HEK293 (cell line): ENCODE data around the gene ABCB9.
A peak's percentile ranks its signal among the peaks of the same experiment; 100 is the strongest.

ENCODE experiments used
- CTCF ChIA-PET: fragments of 350-600 bp; formaldehyde crosslinking; extraction: SDS; loops from one replicate; lab custom pipeline; 2021; ENCODE audit warnings: antibody characterized with exemption; lab: Yijun Ruan, JAX
- POLR2A ChIA-PET: fragments of 300-600 bp; formaldehyde crosslinking; extraction: SDS; loops from one replicate; lab custom pipeline; 2020; ENCODE audit warnings: antibody characterized with exemption, inconsistent platforms; lab: Yijun Ruan, JAX
- H3K27ac ChIP-seq: fragments of 200-500 bp; sonication (Bioruptor generic); 2 replicates; pipeline ENCODE4 v1.5.1; 2014; ENCODE audit warnings: low read depth, low read length, control low read depth, inconsistent platforms; ENCODE audit errors: extremely low read depth
- H3K36me3 ChIP-seq, 2 experiments: fragments of 200-500 bp in 1 of 2; sonication (Bioruptor generic) in 1 of 2; 1 replicate in 1 of 2; 2 replicates in 1 of 2; pipeline ENCODE4 v1.5.1; 2014 to 2017; ENCODE audit warnings: inconsistent platforms in 2 of 2, low read length in 2 of 2; ENCODE audit not compliant: control insufficient read depth in 2 of 2, insufficient read depth in 1 of 2
- H3K4me1 ChIP-seq: fragments of 200-500 bp; sonication (Bioruptor generic); 2 replicates; pipeline ENCODE4 v1.5.1; 2014; ENCODE audit warnings: mild to moderate bottlenecking, low read length, inconsistent platforms; ENCODE audit not compliant: control insufficient read depth, insufficient read depth
- H3K4me3 ChIP-seq: 2 replicates; pipeline ENCODE4 v1.5.1; 2011; ENCODE audit warnings: low read depth, mild to moderate bottlenecking, control low read depth, low read length, moderate library complexity
- H3K9me3 ChIP-seq: fragments of 200-500 bp; sonication (Bioruptor generic); 2 replicates; pipeline ENCODE4 v1.5.1; 2014; ENCODE audit warnings: low read depth, low read length, inconsistent platforms; ENCODE audit not compliant: control insufficient read depth, insufficient read depth
- CTCF ChIP-seq: fragments of 450-650 bp; formaldehyde crosslinking; IDR thresholded peaks from 2 replicates; pipeline ENCODE4 v1.5.1; 2016; ENCODE audit warnings: missing biosample characterization, missing genetic modification characterization
- GLIS2 ChIP-seq: fragments of 450-650 bp; formaldehyde crosslinking; IDR thresholded peaks from 2 replicates; pipeline ENCODE4 v1.5.1; 2016; ENCODE audit warnings: missing biosample characterization, missing genetic modification characterization
- HOXC10 ChIP-seq: sonication (generic); formaldehyde crosslinking; IDR thresholded peaks from 2 replicates; pipeline ENCODE4 v1.8.1; 2023; ENCODE audit warnings: mild to moderate bottlenecking, missing genetic modification reagents
- KLF9 ChIP-seq: fragments of 450-650 bp; formaldehyde crosslinking; IDR thresholded peaks from 2 replicates; pipeline ENCODE4 v1.5.1; 2016; ENCODE audit warnings: missing biosample characterization, missing genetic modification characterization, low read depth
- PRDM4 ChIP-seq: fragments of 450-650 bp; formaldehyde crosslinking; IDR thresholded peaks from 2 replicates; pipeline ENCODE4 v1.5.1; 2017; ENCODE audit warnings: missing biosample characterization, missing genetic modification characterization
- ZBTB20 ChIP-seq: fragments of 450-650 bp; formaldehyde crosslinking; IDR thresholded peaks from 2 replicates; pipeline ENCODE4 v1.5.1; 2016; ENCODE audit warnings: missing biosample characterization, missing genetic modification characterization
- ZBTB44 ChIP-seq: fragments of 450-650 bp; IDR thresholded peaks from 2 replicates; pipeline ENCODE4 v1.5.1; 2018; ENCODE audit warnings: missing biosample characterization, mild to moderate bottlenecking, missing genetic modification characterization
- ZBTB49 ChIP-seq: fragments of 450-650 bp; formaldehyde crosslinking; IDR thresholded peaks from 2 replicates; pipeline ENCODE4 v1.5.1; 2016; ENCODE audit warnings: missing biosample characterization, missing genetic modification characterization, low read depth
- ZFHX2 ChIP-seq: fragments of 450-650 bp; formaldehyde crosslinking; conservative IDR thresholded peaks from 2 replicates; pipeline ENCODE4 v1.5.1; 2016; ENCODE audit warnings: missing biosample characterization, missing genetic modification characterization
- ZFP41 ChIP-seq: fragments of 450-650 bp; formaldehyde crosslinking; IDR thresholded peaks from 2 replicates; pipeline ENCODE4 v1.5.1; 2016; ENCODE audit warnings: missing biosample characterization, missing genetic modification characterization, borderline replicate concordance
- ZFP69B ChIP-seq: fragments of 450-650 bp; formaldehyde crosslinking; IDR thresholded peaks from 2 replicates; pipeline ENCODE4 v1.5.1; 2016; ENCODE audit warnings: missing biosample characterization, missing genetic modification characterization
- ZIC2 ChIP-seq: fragments of 450-650 bp; formaldehyde crosslinking; IDR thresholded peaks from 2 replicates; pipeline ENCODE4 v1.5.1; 2016; ENCODE audit warnings: missing biosample characterization, missing genetic modification characterization
- ZNF146 ChIP-seq: fragments of 450-650 bp; formaldehyde crosslinking; IDR thresholded peaks from 2 replicates; pipeline ENCODE4 v1.5.1; 2016; ENCODE audit warnings: missing biosample characterization, missing genetic modification characterization
- ZNF175 ChIP-seq: fragments of 450-650 bp; formaldehyde crosslinking; IDR thresholded peaks from 2 replicates; pipeline ENCODE4 v1.5.1; 2016; ENCODE audit warnings: missing biosample characterization, missing genetic modification characterization
- ZNF19 ChIP-seq: fragments of 450-650 bp; formaldehyde crosslinking; IDR thresholded peaks from 2 replicates; pipeline ENCODE4; 2016; ENCODE audit warnings: missing biosample characterization, missing genetic modification characterization, low read depth
- ZNF366 ChIP-seq: fragments of 450-650 bp; formaldehyde crosslinking; conservative IDR thresholded peaks from 2 replicates; pipeline ENCODE4 v1.5.1; 2016; ENCODE audit warnings: missing biosample characterization, missing genetic modification characterization
- ZNF48 ChIP-seq: fragments of 450-650 bp; formaldehyde crosslinking; IDR thresholded peaks from 2 replicates; pipeline ENCODE4 v1.5.1; 2016; ENCODE audit warnings: missing biosample characterization, missing genetic modification characterization
- ZNF596 ChIP-seq: fragments of 450-650 bp; IDR thresholded peaks from 2 replicates; pipeline ENCODE4 v1.5.0; 2018; ENCODE audit warnings: missing biosample characterization, mild to moderate bottlenecking, missing genetic modification characterization, moderate library complexity
- ZNF692 ChIP-seq: fragments of 450-650 bp; formaldehyde crosslinking; IDR thresholded peaks from 2 replicates; pipeline ENCODE4 v1.5.1; 2016; ENCODE audit warnings: missing biosample characterization, missing genetic modification characterization
- ZNF701 ChIP-seq: fragments of 450-650 bp; formaldehyde crosslinking; IDR thresholded peaks from 2 replicates; pipeline ENCODE4 v1.5.1; 2016; ENCODE audit warnings: missing biosample characterization, missing genetic modification characterization
- ZNF776 ChIP-seq: fragments of 450-650 bp; formaldehyde crosslinking; IDR thresholded peaks from 2 replicates; pipeline ENCODE4 v1.5.0; 2017; ENCODE audit warnings: missing biosample characterization, missing genetic modification characterization, borderline replicate concordance
- ZSCAN30 ChIP-seq: fragments of 450-650 bp; IDR thresholded peaks from 2 replicates; pipeline ENCODE4 v1.5.1; 2018; ENCODE audit warnings: missing biosample characterization, mild to moderate bottlenecking, missing genetic modification characterization, moderate library complexity

Gene ABCB9

GRCh38 chr12:122989225-122989839, 23.1 kb upstream of the ABCB9 start:
- Histone ChIP-seq H3K27ac (no peak overlapping the region), H3K9me3 (no peaks in the 10 kb centered on the region), H3K4me3 (no peak overlapping the region), H3K4me1 (no peaks in the 10 kb centered on the region), H3K36me3 (peaks cover 0 to 11% of the 10 kb centered on the region in 2 experiments; a peak in 1 of 3 replicates)
- no peak for TF ChIP-seq ZNF366 (tag by site-specific recombination)
- TF ChIP-seq KLF9, result no peak
- TF ChIP-seq ZNF48 (tag by site-specific recombination), result no peak
- no peak for TF ChIP-seq ZNF701 (tag by site-specific recombination)
- TF ChIP-seq GLIS2 (tag by site-specific recombination), result peak; percentile 50; the same call in 1 of the 2 replicates
- no peak for TF ChIP-seq ZBTB49 (tag by site-specific recombination)
- no peak for TF ChIP-seq ZNF19 (tag by site-specific recombination)
- TF ChIP-seq ZNF596 (tag by site-specific recombination), result no peak
- no peak for TF ChIP-seq ZSCAN30
- no peak for TF ChIP-seq ZBTB20 (tag by site-specific recombination)
- TF ChIP-seq ZIC2 (tag by site-specific recombination), result peak; percentile 57
- no peak for TF ChIP-seq ZNF776
- no peak for TF ChIP-seq ZNF175 (tag by site-specific recombination)
- no peak for TF ChIP-seq ZFP69B (tag by site-specific recombination)
- no peak; the same call in 1 of the 2 replicates for TF ChIP-seq ZFHX2 (tag by site-specific recombination)
- no peak for TF ChIP-seq HOXC10
- TF ChIP-seq ZNF146 (tag by site-specific recombination), result no peak
- no peak for TF ChIP-seq PRDM4 (tag by site-specific recombination)
- TF ChIP-seq ZNF692 (tag by site-specific recombination), result no peak
- TF ChIP-seq CTCF, result 0 out of 2 replicates have a peak, but pooled peaks have one; percentile 21
- TF ChIP-seq ZFP41 (tag by site-specific recombination), result no peak
- no peak for TF ChIP-seq ZBTB44 (tag by site-specific recombination)
- POLR2A ChIA-PET, result no interaction called here
- CTCF ChIA-PET, result no interaction called here
